NCI-H1417 (cell line): Measurements from ENCODE around the gene CMTM7.

Experiments used
- DNase-seq, 3 experiments: peaks; one replicate each; lab custom pipeline; 2025; lab: John Stamatoyannopoulos, UW

CMTM7 gene

GRCh38 chr3:32391643-32392535 is at the start of gene CMTM7:
CMTM7 (plus strand) TSS chr3:32391853; CDS start chr3:32391907, 54 bp downstream.
- peak in 2 of 3 experiments; percentile 46 to 49 for DNase-seq

GRCh38 chr3:32347343-32348125 is 44.1 kb upstream of the CMTM7 start:
- DNase-seq, result no peak

- no peak for DNase-seq
Measured at GRCh38 chr3:32349184-32349583, 42.5 kb upstream of the CMTM7 start.

GRCh38 chr3:32352563-32352962 is 39.1 kb upstream of the CMTM7 start:
- no peak for DNase-seq

GRCh38 chr3:32353351-32353750 is 38.3 kb upstream of the CMTM7 start:
- DNase-seq, result no peak

- DNase-seq, result no peak
Measured at GRCh38 chr3:32354362-32354778, 37.3 kb upstream of the CMTM7 start.

- DNase-seq, result no peak
Measured at GRCh38 chr3:32355751-32356291, 35.8 kb upstream of the CMTM7 start.

- DNase-seq, result no peak
Measured at GRCh38 chr3:32359766-32360492, 31.7 kb upstream of the CMTM7 start.

- DNase-seq, result no peak
Measured at GRCh38 chr3:32360493-32360827, 31.2 kb upstream of the CMTM7 start.

- no peak for DNase-seq
Measured at GRCh38 chr3:32366638-32367397, 24.8 kb upstream of the CMTM7 start.

- DNase-seq, result no peak
Measured at GRCh38 chr3:32367442-32367841, 24.2 kb upstream of the CMTM7 start.

GRCh38 chr3:32371461-32372212 is 20.0 kb upstream of the CMTM7 start:
- no peak for DNase-seq

- no peak for DNase-seq
Measured at GRCh38 chr3:32372213-32372490, 19.5 kb upstream of the CMTM7 start.

GRCh38 chr3:32373276-32373675 is 18.4 kb upstream of the CMTM7 start:
- DNase-seq, result peak in 1 of 3 experiments; percentile 32

- DNase-seq, result no peak
Measured at GRCh38 chr3:32373844-32374243, 17.8 kb upstream of the CMTM7 start.

- DNase-seq, result peak; percentile 38 to 72 (median 45)
Measured at GRCh38 chr3:32374788-32375595, 16.7 kb upstream of the CMTM7 start.

GRCh38 chr3:32375596-32375930 is 16.1 kb upstream of the CMTM7 start:
- DNase-seq, result no peak

- no peak for DNase-seq
Measured at GRCh38 chr3:32376115-32376514, 15.5 kb upstream of the CMTM7 start.

- no peak for DNase-seq
Measured at GRCh38 chr3:32379831-32380500, 11.7 kb upstream of the CMTM7 start.

GRCh38 chr3:32381922-32382321 is 9.7 kb upstream of the CMTM7 start:
- peak in 1 of 3 experiments; percentile 2 for DNase-seq
